Activated naive CD8-positive, alpha-beta T cell treated with anti-CD3 and anti-CD28 coated beads for 36 hours (primary cell): ENCODE data around the gene HPS4. TPM values are rescaled to one million over a fixed set of nuclear protein-coding genes. Genes with fewer than 3 reads are reported as not detected.

Source experiments
- DNase-seq: peaks from one replicate; pipeline ENCODE4 v3.0.0; 2021
- H3K27ac Mint-ChIP-seq: one replicate; pipeline ENCODE4 v1.8.0; 2022; ENCODE audit warnings: mild to moderate bottlenecking, moderate library complexity, mixed read lengths
- H3K27me3 Mint-ChIP-seq: one replicate; pipeline ENCODE4 v1.8.0; 2022; ENCODE audit warnings: mild to moderate bottlenecking, mixed read lengths
- H3K36me3 Mint-ChIP-seq: one replicate; pipeline ENCODE4 v1.8.0; 2021; ENCODE audit warnings: mild to moderate bottlenecking, mixed read lengths
- H3K4me1 Mint-ChIP-seq: one replicate; pipeline ENCODE4 v1.8.0; 2021; ENCODE audit warnings: mixed read lengths
- H3K4me3 Mint-ChIP-seq: one replicate; pipeline ENCODE4 v1.8.0; 2022; ENCODE audit warnings: mild to moderate bottlenecking, moderate library complexity, mixed read lengths
- H3K9me3 Mint-ChIP-seq: one replicate; pipeline ENCODE4 v1.8.0; 2022; ENCODE audit warnings: mixed read lengths
- total RNA-seq, 2 experiments: library from RNA; stranded (reverse); gene quantifications; one replicate each; pipeline ENCODE4 v1.2.3, GENCODE V29; 2021

The HPS4 gene
- total RNA-seq, 2 experiments from 2014 or later, result 46.9 to 51.3 TPM

- H3K4me3 Mint-ChIP-seq, result no peak overlapping the region
- H3K27ac Mint-ChIP-seq, result no peak overlapping the region
- H3K36me3 Mint-ChIP-seq, result no peaks in the 10 kb centered on the region
- no peak for DNase-seq
- H3K27me3 Mint-ChIP-seq, result peaks cover 8% of the 10 kb centered on the region
- H3K9me3 Mint-ChIP-seq, result no peaks in the 10 kb centered on the region
- peaks cover 11% of the 10 kb centered on the region for H3K4me1 Mint-ChIP-seq
These were observed 77.5 kb downstream of the HPS4 start for GRCh38 chr22:26406118-26406517.

GRCh38 chr22:26404851-26405421 lies 78.6 kb downstream of the HPS4 start:
- no peak overlapping the region for H3K4me3 Mint-ChIP-seq
- H3K9me3 Mint-ChIP-seq, result no peaks in the 10 kb centered on the region
- no peaks in the 10 kb centered on the region for H3K36me3 Mint-ChIP-seq
- H3K27ac Mint-ChIP-seq, result no peak overlapping the region
- H3K27me3 Mint-ChIP-seq, result peaks cover 8% of the 10 kb centered on the region
- no peak for DNase-seq
- peaks cover 11% of the 10 kb centered on the region for H3K4me1 Mint-ChIP-seq

DNA sequence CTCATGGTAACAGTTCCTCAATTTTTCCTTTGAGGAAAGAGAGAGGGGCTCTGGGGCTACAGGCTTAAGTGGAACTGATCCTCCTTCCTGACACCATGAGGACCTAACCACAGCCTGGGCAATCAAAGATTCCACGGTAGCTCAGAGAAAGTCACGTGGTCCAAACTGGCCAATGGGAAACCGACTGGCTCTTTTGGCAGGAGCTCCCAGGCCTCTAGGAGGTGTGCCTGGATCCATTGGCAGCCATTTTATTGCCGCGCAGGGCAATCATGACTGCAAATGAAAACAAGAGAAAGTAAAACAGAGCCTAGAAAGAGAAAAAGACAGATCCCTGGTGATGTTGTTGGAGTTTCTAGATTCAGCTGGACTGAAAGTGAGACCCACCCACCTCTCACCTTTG lies 81.9 kb downstream of the HPS4 start:
- DNase-seq, result no peak
- H3K27me3 Mint-ChIP-seq, result peaks cover 8% of the 10 kb centered on the region
- H3K27ac Mint-ChIP-seq, result no peak overlapping the region

More for the DNA sequence above, 81.9 kb downstream of the HPS4 start:
- Mint-ChIP-seq H3K4me3 (no peak overlapping the region), H3K9me3 (no peaks in the 10 kb centered on the region), H3K36me3 (no peaks in the 10 kb centered on the region), H3K4me1 (peaks cover 17% of the 10 kb centered on the region)

Other genes with a start within 250 kb of the HPS4 start
- 10 to 100 TPM; 14.9 to 15.9 TPM for gene ASPHD2, start 54.5 kb downstream of the HPS4 start, total RNA-seq
- 10 to 100 TPM; 34.5 to 36.6 TPM for gene SRRD, start 94 bp upstream of the HPS4 start, total RNA-seq
- 10 to 100 TPM; 45.9 to 50.1 TPM for gene TFIP11, start 28.7 kb upstream of the HPS4 start, total RNA-seq
- 10 to 100 TPM; 32.1 to 35.0 TPM for gene TPST2, start 106.3 kb upstream of the HPS4 start, total RNA-seq
- not detected for gene CRYBB1, start 134.2 kb upstream of the HPS4 start, total RNA-seq
- gene CRYBA4, start 138.2 kb upstream of the HPS4 start, total RNA-seq, result not detected
- gene MIAT, start 173.8 kb upstream of the HPS4 start, total RNA-seq, result 1 to 10 TPM; 5.1 to 5.9 TPM